Heart right ventricle (tissue), 16 donors: ENCODE measurements around the gene KIAA0825. TPM values are rescaled to one million over a fixed set of nuclear protein-coding genes. Genes with fewer than 3 reads are reported as not detected.

Experiments used
- ATAC-seq, 8 donors: fragments of 200-7000 bp; cut with Tn5 transposase; one replicate each; pipeline ENCODE4 v1.9.1; 2020; ENCODE audit warnings: mild to moderate bottlenecking in 8 of 8, moderate library complexity in 8 of 8, moderate number of reproducible peaks in 1 of 8
- DNase-seq, 2 donors: peaks; one replicate each; pipeline ENCODE4 v3.0.0-alpha.2; 2020
- H3K27ac ChIP-seq, 10 donors: fragments of 200-600 bp; sonication (generic) in 2 of 10; one replicate each; pipeline versions ENCODE4 v1.5.0 to v1.8.0; 2020 to 2022; ENCODE audit warnings: mild to moderate bottlenecking in 3 of 10
- H3K27me3 ChIP-seq, 7 donors: fragments of 200-600 bp; one replicate each; pipeline ENCODE4 v1.8.0; 2021 to 2022; ENCODE audit warnings: mild to moderate bottlenecking in 2 of 7
- H3K36me3 ChIP-seq, 9 donors: fragments of 200-600 bp; sonication (generic) in 1 of 9; one replicate each; pipeline versions ENCODE4 v1.5.0 to v1.8.0; 2020 to 2022; ENCODE audit warnings: mild to moderate bottlenecking in 2 of 9
- H3K4me1 ChIP-seq, 9 donors: fragments of 200-600 bp; sonication (generic) in 1 of 9; one replicate each; pipeline versions ENCODE4 v1.5.0 to v1.8.0; 2020 to 2022; ENCODE audit warnings: mild to moderate bottlenecking in 4 of 9
- H3K4me3 ChIP-seq, 10 donors: fragments of 200-600 bp; sonication (generic) in 2 of 10; one replicate each; pipeline versions ENCODE4 v1.5.0 to v1.8.0; 2020 to 2022; ENCODE audit warnings: mild to moderate bottlenecking in 7 of 10, moderate library complexity in 2 of 10
- H3K9me3 ChIP-seq, 11 donors: fragments of 200-600 bp in 10 of 11; sonication (generic) in 2 of 11; one replicate each; pipeline versions ENCODE4 v1.5.0 to v1.8.0; 2013 to 2022; ENCODE audit warnings: mild to moderate bottlenecking in 2 of 11, control low read depth in 1 of 11, moderate library complexity in 1 of 11
- WGBS, 2 donors: extraction: QIAGEN DNeasy Blood & Tissue Kit; methylation state at CpG; one replicate each; pipeline ENCODE4 v1.1.7; 2013; ENCODE audit warnings: inconsistent platforms in 1 of 2; 5-methylcytosine and 5-hydroxymethylcytosine counted together
- intact Hi-C, 10 donors: fragments of 100-400 bp; cut with DNase I; formaldehyde crosslinking; loops; one replicate each; pipeline versions ENCODE4 v1.11.1 to v1.14.2; 2022
- polyA plus RNA-seq, 2 donors: library from polyadenylated mRNA; stranded (reverse); fragments of 200-250 nt; gene quantifications; one replicate each; pipeline ENCODE4 v1.2.3, GENCODE V29; 2013
- total RNA-seq, 10 donors: library from RNA; stranded (reverse); fragmentation: NEBNext Ultra II Directional in 3 of 10; extraction: Animal tissue kit (Norgen Biotek cat#: 25700) in 3 of 10; gene quantifications; one replicate each; pipeline versions ENCODE4 v1.2.1 to v1.2.4, GENCODE V29; 2021 to 2023
- TF ChIP-seq, protein P1 (sequence below), 9 donors: fragments of 200-600 bp; sonication (generic) in 2 of 9; IDR thresholded peaks; one replicate each; pipeline versions ENCODE4 v1.5.0 to v1.8.0; 2021 to 2022; ENCODE audit warnings: antibody characterized with exemption in 9 of 9, mild to moderate bottlenecking in 5 of 9, moderate library complexity in 1 of 9
- donor health status: Arrhythmogenic right ventricular cardiomyopathy.
- donor health status: ischemic (EF 13 %, LVEDD 7.1; RV severe dilation, severe dysfunction).
- donor health status: healthy with polysubstance abuse.
- donor health status: DM: no; HTN: yes; CAD: no.
- donor health status: DM: no; HTN: no; CAD: no.
- donor health status: ischemic (EF 25% LVEDD 6.9; RV normal size, moderate dysfunction).
- donor health status: ischemic (EF 25% LVEDD 5.7; RV mildly dilated, moderate dysfunction).
- donor health status: healthy.
- donor health status: DM: yes; HTN: yes; CAD: no.
- donor health status: Ischemic cardiomyopathy.
- donor health status: ischemic (EF 35%, LVEDD 5.7; RV mildly dilated, moderate dysfunction).
- donor health status: nonischemic (EF 11% LVEDD 7.7; RV severe dilation, severe dysfunction).
- donor health status: DM: yes; HTN: yes; CAD: no.
- donor health status: PGD.
- donor health status: ischemic (EF 29% LVEDD 5.4; RV normal size, mild dysfunction).
- donor health status: nonischemic (EF 23%, LVEDD 6.1; RV moderate dilation, normal function).

Gene KIAA0825
- total and polyA plus RNA-seq, 12 donors, result 0.36 to 3.5 (median 2.4) TPM

DNA sequence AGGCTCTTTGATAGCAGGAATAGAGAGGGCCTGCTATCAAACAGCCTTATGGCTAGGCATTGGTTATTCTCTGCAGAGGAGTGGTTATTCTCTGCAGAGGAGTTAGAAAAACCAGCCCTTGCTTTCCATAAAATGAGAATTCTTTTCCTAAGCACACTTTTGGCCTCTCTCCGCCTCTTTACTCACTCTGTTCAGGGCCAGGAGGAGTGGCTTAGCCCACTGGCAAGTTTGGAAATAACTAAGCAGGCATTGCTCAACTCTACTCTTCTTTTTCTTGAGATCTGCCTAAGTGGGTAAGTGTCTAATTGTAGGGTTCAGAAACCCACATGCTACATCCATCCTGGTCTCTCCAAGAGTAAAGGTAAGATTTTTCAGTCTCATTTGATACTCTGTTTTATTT lies 341.7 kb downstream of the KIAA0825 start:
- 81 to 84% methylated on average over 1 of the region's 1 CpG for WGBS, 2 donors
- no peak for DNase-seq
- Histone ChIP-seq H3K4me3 (no peak overlapping the region), H3K36me3 (no peaks in the 10 kb centered on the region), H3K9me3 (no peaks in the 10 kb centered on the region), H3K27ac (no peak overlapping the region), H3K4me1 (no peaks in the 10 kb centered on the region), H3K27me3 (no peaks in the 10 kb centered on the region)
- ATAC-seq, result no peak
- intact Hi-C loops, result no loop called here
- TF ChIP-seq, protein P1, sequence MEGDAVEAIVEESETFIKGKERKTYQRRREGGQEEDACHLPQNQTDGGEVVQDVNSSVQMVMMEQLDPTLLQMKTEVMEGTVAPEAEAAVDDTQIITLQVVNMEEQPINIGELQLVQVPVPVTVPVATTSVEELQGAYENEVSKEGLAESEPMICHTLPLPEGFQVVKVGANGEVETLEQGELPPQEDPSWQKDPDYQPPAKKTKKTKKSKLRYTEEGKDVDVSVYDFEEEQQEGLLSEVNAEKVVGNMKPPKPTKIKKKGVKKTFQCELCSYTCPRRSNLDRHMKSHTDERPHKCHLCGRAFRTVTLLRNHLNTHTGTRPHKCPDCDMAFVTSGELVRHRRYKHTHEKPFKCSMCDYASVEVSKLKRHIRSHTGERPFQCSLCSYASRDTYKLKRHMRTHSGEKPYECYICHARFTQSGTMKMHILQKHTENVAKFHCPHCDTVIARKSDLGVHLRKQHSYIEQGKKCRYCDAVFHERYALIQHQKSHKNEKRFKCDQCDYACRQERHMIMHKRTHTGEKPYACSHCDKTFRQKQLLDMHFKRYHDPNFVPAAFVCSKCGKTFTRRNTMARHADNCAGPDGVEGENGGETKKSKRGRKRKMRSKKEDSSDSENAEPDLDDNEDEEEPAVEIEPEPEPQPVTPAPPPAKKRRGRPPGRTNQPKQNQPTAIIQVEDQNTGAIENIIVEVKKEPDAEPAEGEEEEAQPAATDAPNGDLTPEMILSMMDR (IDR thresholded peaks at IDR 0.05), result no peak

DNA sequence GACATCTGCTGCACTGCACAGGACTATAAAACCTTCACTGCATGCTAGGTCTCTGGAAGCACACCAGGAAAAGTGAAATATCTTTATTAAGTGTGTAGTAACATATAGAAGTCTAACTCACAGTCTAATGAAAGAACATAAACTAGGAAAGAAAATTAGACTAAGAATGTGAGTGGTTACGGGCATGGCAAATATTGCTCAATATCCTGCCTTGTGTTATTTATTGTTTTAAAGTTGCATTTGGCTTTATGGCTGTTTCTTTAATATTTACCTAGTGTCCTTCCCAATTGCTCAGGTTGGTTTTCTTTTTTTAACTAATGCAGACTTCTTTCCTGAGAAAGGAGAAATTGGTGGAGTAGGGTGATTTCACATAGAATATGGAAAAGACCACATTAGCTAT lies 342.4 kb downstream of the KIAA0825 start:
- Histone ChIP-seq H3K27me3 (no peaks in the 10 kb centered on the region), H3K4me1 (no peaks in the 10 kb centered on the region), H3K9me3 (no peaks in the 10 kb centered on the region), H3K27ac (no peak overlapping the region), H3K36me3 (no peaks in the 10 kb centered on the region), H3K4me3 (no peak overlapping the region)
- TF ChIP-seq, protein P1 (IDR thresholded peaks at IDR 0.05), result no peak
- WGBS, 2 donors, result 90% methylated on average over 1 of the region's 1 CpG
- no peak for ATAC-seq
- DNase-seq, result no peak
- intact Hi-C loops, result no loop called here

DNA sequence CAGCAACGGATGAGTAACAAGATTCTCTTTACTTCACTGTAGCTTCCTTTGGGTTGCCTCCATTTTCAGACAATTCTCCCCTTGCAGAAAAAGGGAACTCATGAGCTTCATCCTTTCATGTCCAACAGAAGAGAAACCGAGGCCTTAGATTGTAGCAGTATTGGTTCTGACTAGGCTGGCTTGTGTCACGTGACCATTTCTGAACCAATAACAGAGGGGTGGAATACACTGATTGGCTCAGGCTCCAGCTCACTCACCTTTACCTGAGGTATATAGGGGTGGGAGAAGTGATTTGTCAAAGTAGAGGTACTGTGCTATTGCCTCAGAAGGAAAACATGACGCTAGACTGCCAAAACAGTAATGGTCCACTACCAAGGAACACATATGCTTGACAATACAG lies 343.7 kb downstream of the KIAA0825 start:
- DNase-seq, result no peak
- ATAC-seq, result no peak

DNA sequence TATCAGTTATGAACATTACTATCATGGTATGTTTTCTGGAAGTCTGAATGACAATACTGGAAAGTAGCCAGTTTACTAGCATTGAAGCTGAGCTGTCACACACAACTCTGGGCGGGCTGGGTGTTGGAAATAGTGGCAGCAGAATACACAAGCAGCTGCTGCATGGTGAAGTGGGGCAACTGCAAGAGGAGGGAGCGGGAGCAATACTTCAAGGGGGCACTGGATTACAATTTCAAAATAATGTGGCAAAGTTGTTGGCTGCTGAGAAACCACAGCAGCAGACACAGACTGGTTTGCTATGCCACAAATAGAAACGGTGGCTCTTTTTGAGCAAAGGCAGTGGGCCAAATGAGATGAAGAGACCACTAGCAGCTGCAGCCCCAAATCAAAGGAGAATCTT lies 350.2 kb downstream of the KIAA0825 start:
- intact Hi-C loops, result no loop called here
- H3K4me3 ChIP-seq, result no peak overlapping the region
- TF ChIP-seq, protein P1 (IDR thresholded peaks at IDR 0.05), result no peak
- H3K36me3 ChIP-seq, result no peaks in the 10 kb centered on the region
- no peak overlapping the region for H3K27ac ChIP-seq
- peaks cover 0 to 22% (median 0%) of the 10 kb centered on the region in 11 donors for H3K9me3 ChIP-seq
- H3K4me1 ChIP-seq, result no peaks in the 10 kb centered on the region
- DNase-seq (no peak), ATAC-seq (no peak)
- 77 to 85% methylated on average over 3 of the region's 3 CpGs for WGBS, 2 donors
- no peaks in the 10 kb centered on the region for H3K27me3 ChIP-seq

More for the DNA sequence above, 343.7 kb downstream of the KIAA0825 start:
- H3K27me3 ChIP-seq, result no peaks in the 10 kb centered on the region
- peaks cover 0 to 13% (median 0%) of the 10 kb centered on the region in 11 donors for H3K9me3 ChIP-seq
- no peak overlapping the region for H3K4me3 ChIP-seq
- no peaks in the 10 kb centered on the region for H3K4me1 ChIP-seq
- intact Hi-C loops, result no loop called here
- no peak overlapping the region for H3K27ac ChIP-seq
- H3K36me3 ChIP-seq, result no peaks in the 10 kb centered on the region
- WGBS, 2 donors, result 93 to 95% methylated on average over 4 of the region's 4 CpGs
- TF ChIP-seq, protein P1 (IDR thresholded peaks at IDR 0.05), result no peak
